Glutamatergic neuron (in vitro differentiated cells): Measurements from ENCODE around the gene LRRC25. TPM values are rescaled to one million over a fixed set of nuclear protein-coding genes. Genes with fewer than 3 reads are reported as not detected.

Experiments
- DNase-seq: peaks from one replicate; pipeline ENCODE4 v3.0.0; 2022
- H3K27ac Mint-ChIP-seq: one replicate; pipeline ENCODE4 v1.8.0; 2020; ENCODE audit warnings: mild to moderate bottlenecking, mixed read lengths, inconsistent platforms; ENCODE audit not compliant: unreplicated experiment
- H3K27me3 Mint-ChIP-seq: one replicate; pipeline ENCODE4 v1.8.0; 2020; ENCODE audit warnings: mild to moderate bottlenecking, moderate library complexity, mixed read lengths, inconsistent platforms; ENCODE audit not compliant: unreplicated experiment
- H3K36me3 Mint-ChIP-seq: one replicate; pipeline ENCODE4 v1.8.0; 2020; ENCODE audit warnings: mild to moderate bottlenecking, mixed read lengths, inconsistent platforms; ENCODE audit not compliant: unreplicated experiment
- H3K4me1 Mint-ChIP-seq: one replicate; pipeline ENCODE4 v1.8.0; 2020; ENCODE audit warnings: mild to moderate bottlenecking, low read depth, mixed read lengths, inconsistent platforms; ENCODE audit not compliant: unreplicated experiment
- H3K4me3 Mint-ChIP-seq: one replicate; pipeline ENCODE4 v1.8.0; 2020; ENCODE audit warnings: mild to moderate bottlenecking, mixed read lengths, inconsistent platforms; ENCODE audit not compliant: unreplicated experiment
- H3K9me3 Mint-ChIP-seq: one replicate; pipeline ENCODE4 v1.8.0; 2020; ENCODE audit warnings: mild to moderate bottlenecking, moderate library complexity, mixed read lengths, inconsistent platforms; ENCODE audit not compliant: unreplicated experiment
- CTCF ChIP-seq: fragments of 200-600 bp; sonication (generic); IDR thresholded peaks from one replicate; pipeline ENCODE4 v1.5.0; 2021; ENCODE audit not compliant: partially characterized antibody, unreplicated experiment
- total RNA-seq: library from RNA; stranded (reverse); fragmentation: NEBNext Ultra II Directional; extraction: Animal tissue kit (Norgen Biotek cat#: 25700); gene quantifications from one replicate; pipeline ENCODE4 v1.2.1, GENCODE V29; 2021; ENCODE audit not compliant: unreplicated experiment

LRRC25 gene
- total RNA-seq, 1 donor from 2014 or later, result not detected

- H3K9me3 Mint-ChIP-seq, result no peaks in the 10 kb centered on the region
- H3K4me1 Mint-ChIP-seq, result no peaks in the 10 kb centered on the region
- H3K27me3 Mint-ChIP-seq, result peaks cover 4% of the 10 kb centered on the region
- no peak for DNase-seq
- no peaks in the 10 kb centered on the region for H3K36me3 Mint-ChIP-seq
- no peak overlapping the region for H3K4me3 Mint-ChIP-seq
- TF ChIP-seq CTCF, result no peak
- no peak overlapping the region for H3K27ac Mint-ChIP-seq
Observed at GRCh38 chr19:18399008-18399407, 1.6 kb upstream of the LRRC25 start.

- Mint-ChIP-seq H3K4me1 (no peaks in the 10 kb centered on the region), H3K36me3 (no peaks in the 10 kb centered on the region), H3K4me3 (no peak overlapping the region), H3K27me3 (peaks cover 3% of the 10 kb centered on the region), H3K9me3 (no peaks in the 10 kb centered on the region), H3K27ac (no peak overlapping the region)
- TF ChIP-seq CTCF, result no peak
- DNase-seq, result no peak
Observed at GRCh38 chr19:18396471-18397241, 766 bp downstream of the LRRC25 start.

GRCh38 chr19:18393836-18394235 is 3.6 kb downstream of the LRRC25 start:
- no peaks in the 10 kb centered on the region for H3K36me3 Mint-ChIP-seq
- peaks cover 8% of the 10 kb centered on the region for H3K27me3 Mint-ChIP-seq
- no peak for DNase-seq
- H3K4me1 Mint-ChIP-seq, result no peaks in the 10 kb centered on the region
- TF ChIP-seq CTCF, result no peak
- H3K27ac Mint-ChIP-seq, result no peak overlapping the region
- H3K9me3 Mint-ChIP-seq, result peaks cover 1% of the 10 kb centered on the region
- no peak overlapping the region for H3K4me3 Mint-ChIP-seq

- Mint-ChIP-seq H3K36me3 (no peaks in the 10 kb centered on the region), H3K4me1 (no peaks in the 10 kb centered on the region), H3K9me3 (peaks cover 1% of the 10 kb centered on the region), H3K27me3 (peaks cover 6% of the 10 kb centered on the region), H3K4me3 (no peak overlapping the region), H3K27ac (no peak overlapping the region)
- DNase-seq, result no peak
- no peak for TF ChIP-seq CTCF
Observed at GRCh38 chr19:18392926-18393325, 4.5 kb downstream of the LRRC25 start.

- Mint-ChIP-seq H3K9me3 (peaks cover 1% of the 10 kb centered on the region), H3K4me1 (no peaks in the 10 kb centered on the region), H3K27me3 (peaks cover 8% of the 10 kb centered on the region), H3K36me3 (no peaks in the 10 kb centered on the region), H3K27ac (no peak overlapping the region), H3K4me3 (no peak overlapping the region)
- TF ChIP-seq CTCF, result no peak
- no peak for DNase-seq
Observed at GRCh38 chr19:18392417-18392816, 5.0 kb downstream of the LRRC25 start.
